Activated T-helper 9 cell treated with anti-CD3 and anti-CD28 coated beads, Interleukin-2, amount 50 U/mL, for 16 hours (primary cell): ENCODE results near the gene SHROOM3.

ENCODE experiments used
- DNase-seq: peaks from one replicate; pipeline ENCODE4 v3.0.0-alpha.2; 2020; ENCODE audit warnings: low read depth

Gene SHROOM3

GRCh38 chr4:76663824-76664223 is 228.8 kb downstream of the SHROOM3 start:
- DNase-seq: no peak

GRCh38 chr4:76665153-76665552 is 230.1 kb downstream of the SHROOM3 start:
- DNase-seq: no peak

GRCh38 chr4:76665721-76666120 is 230.7 kb downstream of the SHROOM3 start:
- no peak for DNase-seq

- no peak for DNase-seq
Observed at GRCh38 chr4:76666944-76667532, 232.0 kb downstream of the SHROOM3 start.

DNA sequence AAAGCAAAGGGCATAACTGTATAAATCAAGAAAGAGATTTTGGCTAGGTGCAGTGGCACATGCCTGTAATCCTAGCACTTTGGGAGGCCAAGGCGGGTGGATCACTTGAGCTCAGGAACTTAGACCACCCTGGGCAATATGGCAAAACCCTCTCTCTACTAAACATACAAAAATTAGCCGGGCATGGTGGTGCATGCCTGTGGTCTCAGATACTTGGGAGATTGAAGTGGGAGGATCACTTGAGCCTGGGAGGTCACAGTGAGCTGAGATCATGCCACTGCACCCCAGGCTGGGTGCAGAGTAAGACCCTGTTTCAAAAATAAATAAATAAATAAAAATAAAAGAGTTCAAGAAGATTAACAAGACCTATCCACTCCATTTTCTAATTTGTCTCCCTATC is 235.6 kb downstream of the SHROOM3 start:
- no peak for DNase-seq

DNA sequence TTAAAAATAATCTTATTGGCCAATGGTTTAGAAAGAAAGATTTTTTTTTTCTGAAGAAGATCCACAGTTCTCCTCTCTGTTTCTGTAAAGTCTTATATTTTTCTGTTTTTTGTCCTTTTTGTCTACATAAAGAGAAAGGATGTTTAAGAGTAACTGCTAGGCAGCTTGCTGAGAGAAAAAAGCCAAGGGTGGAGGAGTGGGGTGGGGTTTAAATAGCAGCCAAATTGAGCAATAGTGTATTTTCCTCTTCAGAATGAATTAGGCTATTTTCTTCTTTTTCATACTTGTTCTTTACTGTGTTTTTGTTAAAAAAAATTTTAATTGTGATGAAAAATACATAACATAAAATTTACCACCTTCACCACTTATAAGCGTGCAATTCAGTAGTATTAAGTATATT is 238.3 kb downstream of the SHROOM3 start:
- no peak for DNase-seq

DNA sequence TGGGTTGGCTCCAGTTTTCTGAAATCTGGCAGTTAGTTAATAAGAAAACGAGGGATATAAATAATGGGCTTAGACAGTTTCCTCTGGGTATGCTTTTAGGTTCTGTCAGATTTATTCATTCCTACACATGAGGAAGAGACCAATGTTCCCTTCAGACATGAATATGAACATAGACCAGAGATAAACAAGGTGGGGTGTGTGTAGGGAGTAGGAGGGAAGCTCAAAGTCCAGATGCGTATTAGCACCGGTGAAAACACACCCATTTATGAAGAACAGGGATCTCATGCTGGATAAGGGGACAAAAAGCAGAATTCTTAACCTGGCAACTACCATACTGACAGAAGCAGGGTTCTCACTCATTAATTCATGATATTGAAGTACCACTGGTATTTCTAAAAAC is 240.0 kb downstream of the SHROOM3 start:
- DNase-seq: no peak

DNA sequence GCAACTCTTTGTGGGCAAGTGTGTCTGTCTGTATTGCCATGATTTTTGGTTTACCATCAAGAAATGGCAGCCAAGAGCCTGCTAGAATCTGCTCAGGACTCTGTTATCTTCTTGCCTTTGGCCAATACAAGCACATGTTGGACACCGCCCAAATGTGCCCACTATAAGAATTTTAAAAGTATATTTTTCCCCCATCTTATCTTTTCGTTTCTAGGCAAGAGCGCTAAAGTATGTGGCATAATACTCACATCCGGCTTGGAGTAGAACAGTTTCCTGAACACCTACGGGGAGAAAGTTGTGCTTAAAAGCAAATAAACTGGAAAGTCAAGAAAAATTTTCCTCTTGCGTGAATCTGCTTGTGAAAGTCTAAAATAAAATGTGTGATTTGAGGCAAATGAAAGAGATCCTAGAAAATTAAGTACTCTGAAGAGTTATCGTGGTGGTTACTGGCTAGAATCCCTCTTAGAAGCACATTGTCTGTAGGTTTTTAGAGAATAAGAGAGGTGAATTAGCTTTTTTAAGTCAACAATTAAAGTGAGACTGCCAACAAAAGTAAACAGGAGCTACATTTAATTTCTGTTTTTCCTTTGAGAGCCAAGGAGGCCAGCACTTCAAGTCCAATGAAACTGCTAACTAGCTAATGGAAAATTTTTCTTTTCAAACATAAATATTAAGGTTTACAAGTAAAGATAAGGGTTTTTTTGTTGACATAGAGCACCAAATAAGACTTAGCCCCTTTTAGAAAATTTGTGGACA is 242.7 kb downstream of the SHROOM3 start:
- no peak for DNase-seq

DNA sequence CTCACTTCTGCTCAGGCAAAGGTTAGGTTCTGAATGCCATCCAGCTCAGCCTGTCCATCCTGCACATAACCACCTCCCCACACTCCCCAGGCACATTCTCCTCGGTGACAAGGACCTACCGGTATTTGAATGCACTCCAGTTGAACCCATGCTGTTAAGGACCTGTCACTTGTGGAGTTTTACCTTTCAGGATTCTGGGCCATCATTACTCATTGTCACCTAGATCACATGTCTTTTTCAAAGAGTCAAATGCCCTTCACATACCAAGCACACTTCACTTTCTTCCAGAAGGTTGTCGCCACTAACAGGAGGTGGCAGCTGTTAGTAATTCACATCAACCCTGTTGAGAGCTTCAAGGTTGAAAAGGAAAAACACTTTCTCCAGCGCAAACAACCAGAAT is 244.7 kb downstream of the SHROOM3 start:
- no peak for DNase-seq

- DNase-seq: no peak
Observed at GRCh38 chr4:76680952-76681351, 245.9 kb downstream of the SHROOM3 start.

DNA sequence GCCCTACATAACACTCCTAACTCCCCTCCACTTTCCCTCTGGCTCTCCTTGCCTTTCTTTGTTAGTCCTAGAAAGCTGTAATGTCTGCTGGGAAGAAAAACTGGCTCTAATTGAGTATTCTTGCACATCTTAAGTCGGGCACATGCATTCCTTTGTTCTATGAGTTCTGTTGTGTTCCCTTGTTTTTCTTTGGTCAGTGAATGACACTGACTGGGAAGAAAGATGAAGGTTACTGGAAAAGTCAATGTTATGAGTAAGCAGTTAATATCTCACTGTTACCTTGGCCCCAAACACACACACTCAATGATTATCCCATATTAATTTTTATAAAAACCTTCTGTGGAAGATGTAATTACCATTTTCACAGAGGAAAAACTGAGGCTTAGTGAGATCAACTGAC is 247.0 kb downstream of the SHROOM3 start:
- no peak for DNase-seq

GRCh38 chr4:76683144-76683543 is 248.1 kb downstream of the SHROOM3 start:
- no peak for DNase-seq

DNA sequence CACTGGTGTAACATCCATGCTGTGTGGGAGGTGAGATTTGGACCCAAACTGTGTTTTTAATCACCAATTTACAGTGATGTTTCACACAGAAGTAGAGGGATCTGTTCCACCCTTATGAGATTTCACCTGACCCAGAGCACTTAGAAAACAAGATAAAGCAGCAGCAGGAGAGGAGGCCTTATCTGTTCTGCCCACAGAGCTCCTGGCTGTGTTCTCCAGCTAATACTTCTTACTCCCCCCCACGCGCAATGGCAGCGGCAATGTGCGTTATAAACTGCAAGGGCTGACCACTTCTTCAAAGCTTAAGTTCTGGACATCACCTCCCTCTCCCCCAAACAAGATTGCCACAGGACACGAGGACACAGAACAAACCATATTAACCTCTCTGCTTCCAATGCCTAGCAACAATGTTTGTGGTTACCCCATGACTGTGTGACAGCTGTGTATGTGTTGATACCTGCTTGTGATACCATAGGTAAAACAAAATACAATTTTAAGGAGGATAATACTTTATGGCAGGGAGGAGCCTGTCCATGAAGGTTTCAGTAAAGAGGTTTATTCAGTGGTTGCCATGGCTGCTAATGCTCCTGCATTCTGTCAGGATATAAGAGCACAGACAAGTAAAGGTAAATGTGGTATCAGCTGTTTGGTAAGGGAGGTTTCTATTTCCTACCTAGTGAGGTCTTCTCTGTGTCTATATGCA is 252.9 kb downstream of the SHROOM3 start:
- no peak for DNase-seq

DNA sequence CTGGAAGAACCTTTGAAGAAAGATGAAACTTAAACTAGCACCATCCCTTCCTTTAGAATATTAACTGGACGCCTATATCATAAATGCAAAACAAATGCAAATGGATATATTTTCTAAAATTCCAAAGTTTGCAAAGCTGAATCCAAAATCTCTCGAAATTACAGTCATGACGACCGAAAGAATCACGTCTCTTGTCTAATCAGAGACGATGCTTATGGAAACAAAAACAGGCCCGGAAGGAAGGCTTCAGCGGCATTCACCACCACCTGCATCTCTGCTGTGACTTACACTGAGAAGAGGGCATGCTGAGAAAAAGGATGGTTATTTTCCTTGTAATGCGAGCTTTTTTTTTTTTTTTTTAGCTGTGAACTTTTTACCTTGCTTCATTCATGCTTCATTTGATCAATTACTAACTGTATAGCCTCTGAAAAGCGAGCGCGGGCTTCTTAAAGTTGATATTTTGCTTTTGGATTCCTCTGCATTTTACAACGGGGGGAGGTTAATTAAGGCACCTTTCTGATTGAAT is 253.7 kb downstream of the SHROOM3 start:
- DNase-seq: no peak

DNA sequence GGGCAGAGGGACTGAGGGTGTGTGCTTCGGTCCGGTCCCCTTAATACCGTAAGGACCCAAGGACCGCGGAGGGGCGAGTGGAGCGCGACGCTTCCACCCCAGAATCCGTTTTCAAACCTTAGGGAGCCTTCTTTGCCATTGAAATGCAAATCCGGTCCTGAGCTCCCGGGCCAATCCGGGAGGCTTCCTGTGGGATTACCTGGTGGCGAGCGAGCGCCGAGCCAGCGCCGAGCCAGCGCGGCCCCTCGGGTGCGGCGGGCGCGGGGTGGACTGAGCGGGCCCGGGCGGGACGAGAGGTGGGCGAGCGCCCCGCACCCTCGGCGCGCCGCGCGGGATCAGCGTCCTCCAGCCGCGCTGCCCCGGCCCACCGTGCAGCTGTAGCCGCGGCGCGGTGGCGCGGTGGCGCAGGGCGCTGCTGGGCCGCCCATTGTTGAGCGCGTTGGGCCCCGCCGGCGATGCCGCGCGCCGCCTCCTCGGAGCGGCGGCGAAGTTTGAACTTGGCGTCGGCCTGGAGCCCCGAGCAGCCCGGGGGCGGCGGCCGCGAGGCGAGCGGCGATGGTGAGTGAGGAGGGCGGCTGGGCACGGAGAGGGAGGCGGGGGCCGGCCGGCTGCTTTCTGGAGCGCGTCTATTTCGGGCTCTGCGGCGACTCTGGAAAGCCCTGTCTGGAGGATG is 254.3 kb downstream of the SHROOM3 start:
- no peak for DNase-seq

GRCh38 chr4:76690011-76690905 is 255.2 kb downstream of the SHROOM3 start:
- no peak for DNase-seq

DNA sequence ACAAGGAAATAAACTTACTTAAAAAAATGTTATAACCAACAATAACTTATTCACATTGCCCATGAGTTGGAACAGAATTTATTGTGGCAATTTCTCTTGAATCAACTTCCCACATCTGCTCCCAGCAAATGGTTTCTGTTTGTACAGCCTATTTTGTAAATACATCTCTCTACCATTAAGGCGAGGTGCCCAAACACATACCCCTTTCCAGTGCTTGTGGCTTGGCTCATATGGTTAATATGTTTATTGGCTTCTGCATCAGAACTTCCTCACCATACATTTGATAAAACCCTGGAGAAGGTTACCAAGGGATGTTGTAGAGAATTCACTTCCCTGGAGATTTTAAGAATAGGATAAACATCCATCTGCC is 255.9 kb downstream of the SHROOM3 start:
- no peak for DNase-seq

GRCh38 chr4:76691807-76692582 is 257.0 kb downstream of the SHROOM3 start:
- DNase-seq: no peak

- DNase-seq: no peak
Observed at GRCh38 chr4:76692761-76693160, 257.7 kb downstream of the SHROOM3 start.

- DNase-seq: no peak
Observed at GRCh38 chr4:76694056-76694455, 259.0 kb downstream of the SHROOM3 start.

DNA sequence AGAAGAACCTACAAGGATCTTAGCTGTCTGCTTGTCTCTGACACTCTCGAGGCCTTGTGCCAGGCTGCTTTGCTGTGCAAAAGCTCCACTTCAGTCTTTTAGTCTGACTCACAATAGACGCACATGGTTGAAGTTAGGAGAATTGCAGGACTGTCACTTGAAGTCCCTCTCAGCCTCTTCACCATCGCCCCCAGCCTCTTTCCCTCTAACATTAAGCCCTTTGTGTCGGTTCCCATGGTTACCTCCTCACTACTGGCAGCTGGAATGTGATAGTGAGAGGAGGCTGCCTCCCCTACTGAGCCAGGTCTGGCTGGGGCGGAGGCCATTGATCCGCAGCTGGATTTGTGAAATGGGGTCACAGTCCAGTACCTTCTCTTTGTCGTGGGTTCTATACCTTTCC is 261.1 kb downstream of the SHROOM3 start:
- DNase-seq: no peak
